Left ventricle myocardium inferior (tissue), 1 donor: ENCODE results near the gene CPA5. TPM values are rescaled to one million over a fixed set of nuclear protein-coding genes. Genes with fewer than 3 reads are reported as not detected.

Experiments
- DNase-seq: peaks from one replicate; pipeline ENCODE4 v3.0.0-alpha.2; 2020
- H3K27ac ChIP-seq: fragments of 200-600 bp; replicated peaks from 2 replicates; pipeline ENCODE4 v1.8.0; 2021
- H3K27me3 ChIP-seq: fragments of 200-600 bp; 2 replicates; pipeline ENCODE4 v1.8.0; 2021; ENCODE audit warnings: low read depth
- H3K36me3 ChIP-seq: fragments of 200-600 bp; 2 replicates; pipeline ENCODE4 v1.8.0; 2021
- H3K4me1 ChIP-seq: fragments of 200-600 bp; 2 replicates; pipeline ENCODE4 v1.8.0; 2021
- H3K4me3 ChIP-seq: fragments of 200-600 bp; 2 replicates; pipeline ENCODE4 v1.8.0; 2021; ENCODE audit warnings: mild to moderate bottlenecking, moderate library complexity
- H3K9me3 ChIP-seq: fragments of 200-600 bp; replicated peaks from 2 replicates; pipeline ENCODE4 v1.8.0; 2021
- CTCF ChIP-seq: fragments of 200-600 bp; IDR thresholded peaks from 2 replicates; pipeline ENCODE4 v1.8.0; 2021; ENCODE audit warnings: antibody characterized with exemption, mild to moderate bottlenecking, borderline replicate concordance
- intact Hi-C: fragments of 100-400 bp; cut with micrococcal nuclease; formaldehyde crosslinking; loops from one replicate; pipeline ENCODE4 v1.11.0; 2022
- total RNA-seq: library from RNA; stranded (reverse); fragmentation: NEBNext Ultra II Directional; extraction: Animal tissue kit (Norgen Biotek cat#: 25700); gene quantifications from one replicate; pipeline ENCODE4 v1.2.1, GENCODE V29; 2021
- donor health status: DM: no; HTN: yes; CAD: no; lungs with severe emphysema.

CPA5 gene
- total RNA-seq, 1 donor from 2014 or later = not detected

- intact Hi-C loops = no loop called here
- H3K27ac ChIP-seq = no peak overlapping the region
- H3K9me3 ChIP-seq = no peaks in the 10 kb centered on the region
- DNase-seq = no peak
- no peaks in the 10 kb centered on the region for H3K36me3 ChIP-seq
- no peak overlapping the region for H3K4me3 ChIP-seq
- H3K27me3 ChIP-seq = peaks cover 24% of the 10 kb centered on the region
- TF ChIP-seq CTCF = no peak
- H3K4me1 ChIP-seq = no peaks in the 10 kb centered on the region
Observed at GRCh38 chr7:130303982-130304381, 40.6 kb upstream of the CPA5 start.

- Histone ChIP-seq H3K4me3 (no peak overlapping the region), H3K9me3 (no peaks in the 10 kb centered on the region), H3K27ac (no peak overlapping the region), H3K27me3 (peaks cover 24% of the 10 kb centered on the region), H3K4me1 (no peaks in the 10 kb centered on the region), H3K36me3 (no peaks in the 10 kb centered on the region)
- no peak for DNase-seq
- intact Hi-C loops = no loop called here
- TF ChIP-seq CTCF = no peak
Observed at GRCh38 chr7:130304878-130305277, 39.7 kb upstream of the CPA5 start.

GRCh38 chr7:130305433-130306042, 39.1 kb upstream of the CPA5 start:
- H3K9me3 ChIP-seq = no peaks in the 10 kb centered on the region
- no peaks in the 10 kb centered on the region for H3K4me1 ChIP-seq
- no peak for TF ChIP-seq CTCF
- peaks cover 24% of the 10 kb centered on the region for H3K27me3 ChIP-seq
- H3K27ac ChIP-seq = no peak overlapping the region
- no peak for DNase-seq
- no peak overlapping the region for H3K4me3 ChIP-seq
- no peaks in the 10 kb centered on the region for H3K36me3 ChIP-seq
- intact Hi-C loops = no loop called here

GRCh38 chr7:130309986-130310385, 34.6 kb upstream of the CPA5 start:
- Histone ChIP-seq H3K36me3 (no peaks in the 10 kb centered on the region), H3K4me1 (no peaks in the 10 kb centered on the region), H3K9me3 (no peaks in the 10 kb centered on the region), H3K4me3 (no peak overlapping the region), H3K27me3 (peaks cover 14% of the 10 kb centered on the region), H3K27ac (no peak overlapping the region)
- no peak for TF ChIP-seq CTCF
- intact Hi-C loops = no loop called here
- DNase-seq = no peak

- H3K36me3 ChIP-seq = no peaks in the 10 kb centered on the region
- H3K4me3 ChIP-seq = no peak overlapping the region
- H3K27ac ChIP-seq = no peak overlapping the region
- DNase-seq = no peak
- no peaks in the 10 kb centered on the region for H3K9me3 ChIP-seq
- H3K4me1 ChIP-seq = no peaks in the 10 kb centered on the region
- TF ChIP-seq CTCF = no peak
- intact Hi-C loops = no loop called here
- no peaks in the 10 kb centered on the region for H3K27me3 ChIP-seq
Observed at GRCh38 chr7:130314305-130314704, 30.3 kb upstream of the CPA5 start.
